GM10266 (cell line): Measurements from ENCODE around the gene MAP3K2.

Experiments used
- DNase-seq: peaks from one replicate; pipeline ENCODE4 v3.0.0; 2012; ENCODE audit errors: extremely low spot score
- CTCF ChIP-seq: IDR thresholded peaks from 2 replicates; pipeline ENCODE4 v1.5.1; 2012; ENCODE audit warnings: mild to moderate bottlenecking, low read depth; ENCODE audit not compliant: control insufficient read depth, insufficient read depth; ENCODE audit errors: missing control alignments

Gene MAP3K2

GRCh38 chr2:127326289-127326945, 61.4 kb downstream of the MAP3K2 start:
- TF ChIP-seq CTCF = no peak

GRCh38 chr2:127324635-127325034, 63.1 kb downstream of the MAP3K2 start:
- no peak for DNase-seq
- peak; percentile 47 for TF ChIP-seq CTCF

More at GRCh38 chr2:127326289-127326945, 61.4 kb downstream of the MAP3K2 start:
- DNase-seq = no peak

- DNase-seq = no peak
- no peak for TF ChIP-seq CTCF
These were observed 66.5 kb downstream of the MAP3K2 start for GRCh38 chr2:127321303-127321702.

GRCh38 chr2:127320586-127321275, 67.0 kb downstream of the MAP3K2 start:
- DNase-seq = no peak
- no peak for TF ChIP-seq CTCF

- no peak for DNase-seq
- TF ChIP-seq CTCF = no peak
These were observed 67.7 kb downstream of the MAP3K2 start for GRCh38 chr2:127320067-127320466.

GRCh38 chr2:127314193-127314988, 73.4 kb downstream of the MAP3K2 start:
- DNase-seq = no peak
- no peak for TF ChIP-seq CTCF
